GM21723 (cell line): ENCODE data around the gene FAM217B.

Experiments
- ATAC-seq: cut with Tn5 transposase; IDR thresholded peaks from one replicate; pipeline ENCODE4 v1.9.1; 2021; ENCODE audit warnings: mild to moderate bottlenecking, moderate library complexity; ENCODE audit not compliant: unreplicated experiment

FAM217B gene, protein sequence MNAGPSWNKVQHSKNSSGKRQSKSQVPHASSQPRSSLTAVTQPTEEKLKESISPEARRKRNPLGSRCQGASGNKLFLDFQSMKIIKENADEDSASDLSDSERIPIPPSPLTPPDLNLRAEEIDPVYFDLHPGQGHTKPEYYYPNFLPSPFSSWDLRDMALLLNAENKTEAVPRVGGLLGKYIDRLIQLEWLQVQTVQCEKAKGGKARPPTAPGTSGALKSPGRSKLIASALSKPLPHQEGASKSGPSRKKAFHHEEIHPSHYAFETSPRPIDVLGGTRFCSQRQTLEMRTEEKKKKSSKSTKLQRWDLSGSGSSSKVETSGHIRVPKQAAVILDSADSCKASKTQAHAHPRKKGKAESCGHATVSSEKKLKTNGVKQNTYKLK

GRCh38 chr20:59940129-59940955, at the start of gene FAM217B, which contains the start of gene PPP1R3D:
Gene FAM217B, plus strand, starts transcription at chr20:59940389. Its CDS starts 3,555 bp downstream, at chr20:59943944.
Gene PPP1R3D, minus strand, starts transcription at chr20:59940305. Its CDS starts 374 bp downstream, at chr20:59939931.
- peak; percentile 92 for ATAC-seq

DNA sequence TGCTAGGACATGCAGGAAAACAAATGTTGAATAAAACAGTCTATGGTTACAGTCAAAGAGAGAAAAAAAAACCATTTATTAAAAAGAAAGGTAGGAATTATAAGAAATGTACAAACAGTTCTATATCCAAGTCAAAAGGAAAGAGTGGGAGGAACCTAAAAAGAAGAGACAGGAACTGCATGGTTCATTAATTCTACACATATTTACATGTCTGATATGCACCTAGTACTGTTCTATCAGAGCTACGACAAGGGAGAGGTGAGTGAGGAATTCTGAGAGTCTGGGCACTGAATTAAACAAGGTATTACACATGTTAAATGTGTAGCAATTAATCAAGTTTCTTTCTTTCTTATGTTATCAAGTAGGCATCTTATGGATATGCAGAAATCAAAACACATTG, 48.6 kb upstream of the FAM217B start:
- no peak for ATAC-seq

DNA sequence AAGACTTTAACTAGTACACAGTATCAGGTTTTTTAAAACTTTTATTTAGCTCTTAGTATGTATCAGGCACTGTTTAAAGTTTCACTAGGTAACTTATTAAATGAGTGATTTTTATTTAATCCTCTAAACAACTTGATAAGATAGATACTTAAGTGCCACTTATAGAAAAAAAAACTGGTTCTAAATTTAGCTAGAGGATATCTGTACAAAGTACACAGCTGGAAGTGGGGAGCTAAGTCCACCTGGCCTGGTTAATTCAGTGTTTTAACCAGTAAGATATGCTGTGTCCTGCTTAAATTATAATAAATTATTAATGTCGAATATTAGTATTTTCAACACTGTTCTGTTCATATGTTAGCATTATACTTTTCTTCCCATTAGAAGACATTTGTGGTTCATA, 44.3 kb upstream of the FAM217B start:
- no peak for ATAC-seq

- no peak for ATAC-seq
Observed at GRCh38 chr20:59902470-59902869, 37.7 kb upstream of the FAM217B start.

DNA sequence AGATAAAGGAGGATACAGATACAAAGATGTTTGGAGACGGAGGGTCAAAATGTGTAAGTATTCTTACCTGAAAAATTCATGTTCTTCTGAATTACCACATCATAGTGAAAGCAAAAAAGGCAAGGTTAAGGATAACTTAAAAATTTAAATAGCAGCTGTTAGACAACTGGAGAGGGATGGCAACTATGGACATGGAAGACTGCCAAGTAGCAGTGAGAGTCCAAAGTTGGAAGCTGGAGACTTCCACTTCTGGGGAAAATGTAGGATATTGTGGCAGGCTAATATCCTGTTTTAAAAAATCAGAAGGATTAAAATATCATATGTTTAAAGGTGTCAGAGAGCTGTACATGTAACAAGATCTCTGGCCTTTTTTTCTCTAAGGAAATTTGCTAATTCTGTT, 36.6 kb upstream of the FAM217B start:
- no peak for ATAC-seq

DNA sequence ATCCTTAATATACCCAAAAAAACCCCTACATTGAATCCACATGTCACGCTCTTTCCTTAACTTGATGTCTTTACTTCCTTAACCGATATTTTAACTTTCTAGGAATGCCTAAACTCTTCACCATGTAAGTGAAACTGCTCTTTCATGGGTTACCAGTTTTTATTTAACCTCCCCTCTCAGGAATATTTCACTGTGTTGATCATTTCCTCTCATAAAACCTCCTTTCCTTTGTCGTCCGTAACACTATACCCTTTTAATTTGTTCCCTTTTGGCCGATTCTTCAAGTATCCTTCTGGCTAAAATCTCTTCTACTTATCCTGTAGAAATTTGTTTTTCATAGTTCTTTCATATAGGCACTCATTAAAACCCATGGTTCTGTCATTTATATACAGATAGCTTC, 31.3 kb upstream of the FAM217B start:
- ATAC-seq, result no peak

- ATAC-seq, result no peak
Observed at GRCh38 chr20:59911041-59911440, 29.1 kb upstream of the FAM217B start.

- no peak for ATAC-seq
Observed at GRCh38 chr20:59912609-59913008, 27.6 kb upstream of the FAM217B start.

DNA sequence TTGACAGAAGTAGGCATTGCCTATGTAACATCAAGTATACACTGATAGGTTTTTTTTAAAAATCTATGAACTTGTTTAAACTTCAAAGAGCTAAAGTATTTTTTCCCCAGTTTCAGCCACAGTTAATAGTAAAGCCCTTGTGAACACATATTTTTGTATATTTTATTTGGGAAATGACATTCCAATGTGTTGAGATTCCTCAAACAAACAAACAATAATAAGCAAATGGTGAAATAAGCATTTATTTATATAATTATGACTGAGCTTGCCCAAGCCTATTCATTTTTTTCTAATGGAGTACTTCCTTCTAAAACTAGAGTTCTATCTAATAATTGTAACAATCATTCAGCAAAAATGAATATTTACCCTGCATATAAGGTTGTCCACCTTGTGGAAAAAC, 19.2 kb upstream of the FAM217B start:
- ATAC-seq, result no peak

DNA sequence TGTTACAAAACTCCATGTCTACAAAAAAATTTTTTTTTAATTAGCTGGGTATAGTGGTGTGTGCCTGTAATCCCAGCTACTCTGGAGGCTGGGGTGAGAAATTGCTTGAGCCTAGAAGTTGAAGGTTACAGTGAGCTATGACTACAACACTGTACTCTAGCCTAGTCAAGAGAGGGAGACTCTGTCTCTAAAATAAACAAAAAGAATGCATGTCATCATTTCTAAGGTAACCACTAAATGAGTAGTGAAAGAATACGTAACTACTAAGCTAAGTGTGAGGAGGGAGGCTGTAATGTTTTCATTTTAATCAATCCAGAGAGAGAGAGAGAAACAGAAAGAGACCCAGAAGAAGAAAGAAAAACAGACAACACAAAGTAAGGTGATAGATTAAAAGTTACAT, 16.7 kb upstream of the FAM217B start:
- no peak for ATAC-seq

DNA sequence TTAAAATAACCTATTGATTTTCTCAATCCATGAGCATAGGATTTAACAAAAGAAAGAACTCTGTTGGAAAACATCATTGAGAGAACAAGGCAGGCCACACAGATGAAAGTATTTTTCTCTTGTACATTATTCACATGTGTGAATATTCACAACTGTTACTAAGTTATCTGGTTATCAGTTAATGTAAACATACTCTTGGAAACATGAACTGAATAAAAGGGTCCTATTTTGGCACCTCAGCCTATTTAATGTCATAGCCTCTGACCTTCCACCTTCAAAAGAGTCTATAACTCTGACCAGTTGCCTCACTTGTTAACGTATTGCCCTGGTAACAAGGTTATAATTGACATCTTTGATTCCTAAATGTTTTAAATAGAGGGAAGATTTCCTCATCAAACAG, 14.8 kb upstream of the FAM217B start:
- ATAC-seq, result no peak

- no peak for ATAC-seq
Observed at GRCh38 chr20:59925899-59926298, 14.3 kb upstream of the FAM217B start.

- no peak for ATAC-seq
Observed at GRCh38 chr20:59931511-59932312, 8.5 kb upstream of the FAM217B start.

GRCh38 chr20:59932616-59933295, 7.4 kb upstream of the FAM217B start:
- no peak for ATAC-seq

DNA sequence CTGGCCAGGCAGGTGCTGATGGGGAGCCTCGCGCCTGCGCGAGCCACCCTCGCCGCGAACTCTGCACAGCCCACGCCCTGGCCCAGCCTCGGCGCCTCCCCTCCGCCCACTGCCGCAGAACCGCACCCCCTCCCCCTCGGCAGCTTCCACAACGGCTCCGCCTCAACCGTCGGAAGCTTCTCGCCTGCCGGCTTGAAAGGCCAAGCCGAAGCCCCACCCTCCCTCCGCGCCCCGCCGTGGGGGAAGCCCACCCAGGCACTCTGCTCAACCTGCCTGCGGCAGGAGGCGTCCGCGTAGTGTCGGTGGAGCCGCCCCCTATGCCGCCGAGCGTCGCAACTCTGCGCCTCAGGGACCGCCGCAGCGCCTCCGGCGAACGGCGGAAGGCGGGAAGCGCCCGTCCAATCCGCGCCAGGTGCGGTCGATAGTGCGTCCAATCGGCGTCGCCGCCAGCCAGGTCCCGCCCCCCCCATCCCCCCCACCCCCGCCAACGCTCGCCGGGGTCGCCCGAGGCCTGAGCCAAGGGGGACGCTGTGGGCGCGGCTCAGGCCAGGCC, 6.8 kb upstream of the FAM217B start, which contains the start of gene SYCP2:
Gene SYCP2, minus strand, starts transcription at position 342 of the 553 bp plus-strand sequence. CDS start 11,224 bp downstream, outside the sequence.
- ATAC-seq, result peak; percentile 36

DNA sequence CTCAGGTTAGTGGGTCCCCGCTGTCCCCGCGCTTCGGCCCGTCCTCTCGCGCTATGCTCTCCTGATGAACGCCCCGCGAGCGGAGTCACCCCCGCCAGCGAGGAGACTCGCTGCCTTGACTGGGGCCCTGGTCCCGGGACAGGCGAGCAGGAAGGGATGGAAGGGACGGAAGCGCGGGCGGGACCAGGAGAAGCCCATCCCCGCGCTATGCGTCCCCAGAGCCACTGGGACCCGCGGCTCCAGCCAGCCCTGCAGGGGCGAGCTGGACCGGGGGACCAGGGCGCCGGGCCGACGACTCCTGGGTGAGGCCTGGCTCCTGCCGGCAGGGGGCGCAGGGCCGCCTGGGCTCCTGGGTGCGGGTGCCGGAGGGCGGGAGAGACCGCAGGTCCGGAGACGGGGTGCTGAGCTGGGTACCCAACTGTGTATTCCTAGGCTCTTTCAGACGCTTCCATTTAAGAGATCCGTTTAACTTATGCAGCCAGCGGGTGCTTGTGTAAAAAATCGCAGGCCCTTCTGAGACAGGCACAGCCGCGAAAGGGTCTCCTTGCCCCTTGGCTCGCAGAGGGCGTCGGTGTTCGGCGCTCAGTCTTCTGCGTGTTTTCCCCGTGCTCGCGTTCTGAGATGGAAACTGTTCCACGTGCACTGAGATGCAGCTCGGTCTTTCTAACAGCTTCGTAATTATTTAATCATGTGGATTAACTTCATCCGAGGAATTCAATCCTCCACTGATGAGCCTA, 6.2 kb upstream of the FAM217B start:
- peak; percentile 89 for ATAC-seq

DNA sequence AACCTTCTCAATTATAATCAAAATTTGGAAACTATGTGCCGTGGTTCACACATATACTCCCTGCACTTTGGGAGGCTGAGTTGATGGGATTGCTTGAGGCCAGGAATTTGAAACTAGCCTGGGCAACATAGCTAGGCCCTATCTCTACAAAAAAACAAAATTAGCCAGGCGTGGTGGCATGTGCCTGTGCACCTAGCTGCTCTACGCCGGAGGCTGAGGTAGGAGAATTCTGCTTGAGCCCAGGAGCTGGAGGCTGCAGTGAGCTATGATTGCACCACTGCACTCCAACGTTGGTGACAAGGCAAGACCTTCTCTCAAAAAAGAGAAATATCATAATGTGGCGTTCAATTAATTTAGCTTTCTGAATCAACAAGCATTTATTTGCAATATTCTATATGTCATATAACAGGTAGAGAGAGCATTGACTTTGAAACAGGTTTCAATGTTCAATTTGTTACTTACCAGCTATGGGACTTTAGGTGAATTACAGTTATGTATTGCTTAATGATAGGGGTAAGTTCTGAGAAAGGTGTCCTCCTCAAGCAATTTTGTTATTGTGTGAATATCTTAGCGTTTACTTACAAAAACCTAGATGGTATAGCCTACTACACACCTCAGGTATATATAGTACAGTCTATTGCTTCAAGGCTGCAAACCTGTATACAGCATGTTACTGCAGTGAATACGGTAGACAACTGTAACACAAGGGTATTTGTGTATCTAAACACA, 4.6 kb upstream of the FAM217B start:
- ATAC-seq, result no peak

DNA sequence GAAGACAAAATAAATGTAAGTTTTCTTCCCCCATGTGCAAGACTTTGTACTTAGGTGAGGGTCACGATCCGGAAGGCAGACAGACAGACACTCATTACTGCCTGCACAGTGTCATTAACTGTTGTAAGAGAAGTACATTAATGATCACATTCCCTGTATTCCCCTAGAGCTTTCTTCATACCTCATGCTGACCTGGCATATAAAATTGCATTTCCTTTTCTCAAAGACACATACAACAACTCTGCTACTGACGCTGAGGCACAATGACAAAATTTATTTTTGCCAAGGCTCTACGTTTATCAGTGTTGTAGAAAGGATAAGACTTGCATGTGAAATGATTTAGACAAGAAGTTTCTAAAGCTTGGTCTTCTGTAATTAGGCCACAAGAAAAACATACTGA, 3.8 kb upstream of the FAM217B start:
- no peak for ATAC-seq

GRCh38 chr20:59937150-59937549, 3.0 kb upstream of the FAM217B start:
- no peak for ATAC-seq
